HG02759 (cell line): Measurements from ENCODE around the gene KLHL40.

Experiments used
- ATAC-seq: cut with Tn5 transposase; IDR thresholded peaks from one replicate; pipeline ENCODE4 v1.9.1; 2021; ENCODE audit warnings: mild to moderate bottlenecking, moderate library complexity; ENCODE audit not compliant: unreplicated experiment

KLHL40 gene

GRCh38 chr3:42702066-42702951 lies 17.0 kb downstream of the KLHL40 start, which contains the start of gene HHATL:
Gene HHATL (minus strand): TSS chr3:42702798. CDS start chr3:42700826, 1,972 bp downstream.
- no peak for ATAC-seq

DNA sequence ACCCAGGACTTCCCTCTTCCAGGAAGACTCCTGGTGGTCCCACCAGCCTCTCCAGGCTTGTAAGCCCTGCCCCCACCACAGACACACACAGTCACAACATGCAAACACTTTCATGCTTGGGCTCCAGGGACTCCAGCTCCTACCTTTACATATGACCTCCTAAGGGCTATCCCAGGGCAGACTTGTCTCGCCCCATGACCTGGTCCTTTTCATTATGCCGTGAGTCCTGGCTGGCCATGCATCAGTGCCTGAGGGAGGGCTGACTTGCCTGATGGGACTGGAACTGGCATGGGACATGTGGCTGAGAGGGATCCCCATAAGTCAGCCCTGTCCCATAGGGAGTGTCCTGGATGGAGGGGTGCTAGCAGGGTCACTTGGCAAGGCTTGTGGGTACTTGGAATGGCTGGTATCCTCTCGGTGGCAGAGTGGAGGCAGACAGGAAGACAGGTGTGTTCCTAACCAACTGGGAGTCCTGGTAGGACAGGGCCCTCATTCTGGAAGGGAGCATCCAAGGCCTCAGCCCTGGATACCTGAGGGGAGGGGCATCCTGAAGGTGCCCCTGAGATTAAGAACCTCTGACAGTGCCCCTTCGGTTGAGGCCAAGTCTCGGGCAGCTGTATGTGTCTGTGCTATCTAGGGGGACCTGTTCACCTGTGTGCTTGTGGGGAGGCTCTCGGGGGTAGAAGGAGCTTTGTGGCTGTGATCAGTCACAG lies 17.8 kb downstream of the KLHL40 start:
- ATAC-seq, result no peak

GRCh38 chr3:42703695-42704025 lies 18.3 kb downstream of the KLHL40 start:
- no peak for ATAC-seq

GRCh38 chr3:42704136-42704841 lies 19.0 kb downstream of the KLHL40 start:
- no peak for ATAC-seq

DNA sequence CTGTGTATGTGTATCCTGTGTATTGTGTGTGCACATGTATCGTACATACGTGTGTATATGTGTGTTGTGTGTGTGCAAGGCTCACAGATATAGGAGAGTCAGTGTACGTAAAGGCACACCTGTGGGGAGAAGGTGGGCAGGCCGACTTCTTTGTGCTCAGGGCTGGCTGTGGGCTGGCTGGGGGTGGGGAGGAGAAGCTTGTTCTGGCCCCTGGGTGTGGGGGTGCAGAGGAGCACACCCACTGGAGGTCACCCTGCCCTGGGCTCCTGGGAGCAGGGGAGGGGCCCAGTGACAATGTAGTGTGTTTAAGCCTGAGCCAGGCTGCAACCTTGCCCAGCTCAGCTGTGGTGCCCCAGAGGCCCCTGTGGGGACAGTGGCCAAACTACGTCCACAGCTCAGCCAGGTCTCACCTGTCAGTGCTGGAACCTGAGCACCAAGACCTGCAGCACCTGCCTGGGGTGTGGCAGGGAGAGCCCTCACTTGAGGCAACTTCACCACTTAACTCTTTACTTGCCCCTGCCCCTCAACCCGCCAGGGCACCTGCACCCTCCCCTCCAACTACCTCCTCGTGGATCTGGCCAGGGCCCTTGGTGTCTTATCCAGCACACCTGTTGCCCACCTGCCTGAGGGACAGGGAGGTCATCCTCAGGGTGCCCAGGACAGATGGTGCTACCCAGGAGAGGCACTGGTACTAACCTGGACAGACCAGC lies 19.9 kb downstream of the KLHL40 start:
- ATAC-seq, result no peak

GRCh38 chr3:42705962-42706585 lies 20.7 kb downstream of the KLHL40 start:
- ATAC-seq, result no peak

- no peak for ATAC-seq
Observed at GRCh38 chr3:42706721-42707619, 21.6 kb downstream of the KLHL40 start.

DNA sequence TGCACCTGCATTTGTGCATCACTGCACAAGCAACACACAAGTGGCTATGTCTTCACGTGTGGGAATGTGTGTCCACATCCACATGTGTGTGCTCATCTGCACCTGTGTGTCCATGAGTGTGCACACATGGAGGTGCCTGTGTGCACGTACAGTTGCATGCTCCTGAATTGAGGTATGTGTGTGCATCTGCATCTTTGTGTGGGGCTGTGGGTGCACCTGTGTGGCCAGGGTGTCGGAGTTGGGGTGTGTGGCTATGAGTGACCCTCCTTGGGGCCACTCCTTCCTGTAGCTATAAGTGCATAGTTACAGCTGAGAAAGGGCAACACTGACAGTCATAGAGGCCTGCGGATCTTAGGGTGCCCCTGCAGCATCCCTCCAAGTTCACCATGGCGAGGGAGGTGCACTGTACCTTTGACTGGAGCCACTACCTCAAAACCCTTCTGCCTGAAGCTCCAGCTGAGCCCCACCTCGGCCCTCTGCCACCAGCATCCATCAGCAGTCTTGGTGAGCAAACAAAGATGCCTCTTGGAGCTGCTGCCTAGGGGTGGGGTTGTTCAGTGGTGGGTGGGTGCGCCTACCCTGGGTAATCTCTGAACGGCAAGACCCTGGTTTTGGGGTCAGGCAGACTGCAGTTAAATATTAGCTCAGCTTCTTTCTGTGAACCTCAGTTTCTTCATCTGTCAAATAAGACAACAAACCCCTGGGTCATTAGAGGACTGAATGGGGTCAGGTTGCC lies 22.5 kb downstream of the KLHL40 start:
- ATAC-seq, result no peak

GRCh38 chr3:42708611-42709151 lies 23.3 kb downstream of the KLHL40 start:
- ATAC-seq, result no peak

- no peak for ATAC-seq
Observed at GRCh38 chr3:42709621-42710020, 24.3 kb downstream of the KLHL40 start.

DNA sequence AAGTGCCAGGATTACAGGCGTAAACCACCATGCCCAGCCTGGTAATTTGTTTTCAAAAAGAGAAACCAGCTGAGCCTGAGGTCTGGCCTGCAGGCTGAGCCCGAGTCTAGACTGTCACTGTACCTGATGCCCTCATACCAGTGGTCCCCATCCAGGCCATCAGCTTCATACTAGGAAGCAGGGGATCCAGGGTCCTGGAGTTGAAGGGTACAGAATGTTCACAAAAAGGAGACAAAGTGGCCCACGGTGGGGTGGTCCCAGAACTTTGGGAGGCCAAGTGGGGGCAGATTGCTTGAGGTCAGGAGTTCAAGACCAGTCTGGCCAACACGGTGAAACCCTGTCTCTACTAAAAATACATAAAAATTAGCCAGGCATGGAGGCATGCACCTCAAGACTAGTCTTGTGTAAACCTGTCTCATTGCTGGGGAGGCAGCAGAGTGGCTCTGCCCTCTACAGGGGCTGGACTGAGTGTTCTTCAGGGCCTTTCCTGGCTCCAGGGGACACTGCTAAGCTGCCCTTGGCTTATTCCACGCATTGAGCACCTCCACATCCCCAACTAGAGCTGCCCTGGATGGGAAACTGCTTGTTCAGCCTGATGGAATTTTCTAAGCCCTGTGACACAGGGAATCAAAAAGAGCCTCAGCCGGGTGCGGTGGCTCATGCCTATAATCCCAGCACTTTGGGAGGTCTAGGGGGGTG lies 25.1 kb downstream of the KLHL40 start:
- ATAC-seq, result no peak

- ATAC-seq, result no peak
Observed at GRCh38 chr3:42711491-42712343, 26.4 kb downstream of the KLHL40 start.

DNA sequence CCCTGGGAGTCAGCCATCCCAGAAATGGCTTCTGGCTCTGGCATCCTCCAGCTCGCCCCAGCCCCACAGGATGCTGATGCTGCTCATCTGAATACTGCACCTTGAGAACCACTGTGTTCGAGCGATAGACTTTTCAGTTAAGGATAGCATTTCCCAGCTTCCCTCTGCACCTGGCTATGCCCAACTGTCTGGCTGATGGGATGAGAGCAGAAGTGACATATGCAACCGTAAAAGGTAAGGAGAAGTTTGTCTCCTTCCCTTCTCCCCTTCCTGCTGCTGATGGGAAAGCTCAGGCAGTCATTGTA lies 27.0 kb downstream of the KLHL40 start:
- ATAC-seq, result no peak

DNA sequence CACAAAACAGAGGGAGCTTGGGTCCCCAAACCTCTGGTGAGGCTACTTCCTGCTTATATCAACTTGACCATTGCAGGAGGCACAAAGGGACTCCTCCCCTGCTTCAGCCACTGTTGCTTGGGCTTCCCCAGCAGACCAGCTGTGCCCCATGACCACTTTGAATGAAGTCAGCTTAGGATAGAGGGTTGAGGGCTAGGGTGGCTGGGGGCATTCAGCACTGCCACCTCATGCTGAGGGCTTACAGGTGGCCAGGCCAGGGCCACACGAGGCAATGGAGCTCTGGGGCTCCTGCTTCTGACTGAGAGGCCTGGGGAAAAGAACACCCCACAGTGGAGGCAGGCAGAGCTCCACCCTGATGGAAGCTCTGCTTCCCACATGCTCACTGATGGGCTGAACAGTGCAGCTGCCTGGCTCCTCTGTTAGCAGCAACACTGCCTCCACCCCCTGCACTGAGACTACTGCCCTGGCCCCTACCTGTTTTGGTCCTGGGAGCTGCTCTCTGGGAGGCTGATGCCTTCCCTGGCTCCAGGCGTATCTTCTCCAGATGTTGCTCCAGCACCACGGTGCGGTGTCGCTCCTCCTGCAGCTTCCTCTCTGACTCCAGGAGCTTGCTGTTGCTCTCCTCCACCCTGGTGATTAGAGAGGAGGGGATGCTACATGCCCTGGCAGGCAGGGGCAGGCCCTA lies 27.5 kb downstream of the KLHL40 start:
- no peak for ATAC-seq

- ATAC-seq, result no peak
Observed at GRCh38 chr3:42713747-42714146, 28.4 kb downstream of the KLHL40 start.

DNA sequence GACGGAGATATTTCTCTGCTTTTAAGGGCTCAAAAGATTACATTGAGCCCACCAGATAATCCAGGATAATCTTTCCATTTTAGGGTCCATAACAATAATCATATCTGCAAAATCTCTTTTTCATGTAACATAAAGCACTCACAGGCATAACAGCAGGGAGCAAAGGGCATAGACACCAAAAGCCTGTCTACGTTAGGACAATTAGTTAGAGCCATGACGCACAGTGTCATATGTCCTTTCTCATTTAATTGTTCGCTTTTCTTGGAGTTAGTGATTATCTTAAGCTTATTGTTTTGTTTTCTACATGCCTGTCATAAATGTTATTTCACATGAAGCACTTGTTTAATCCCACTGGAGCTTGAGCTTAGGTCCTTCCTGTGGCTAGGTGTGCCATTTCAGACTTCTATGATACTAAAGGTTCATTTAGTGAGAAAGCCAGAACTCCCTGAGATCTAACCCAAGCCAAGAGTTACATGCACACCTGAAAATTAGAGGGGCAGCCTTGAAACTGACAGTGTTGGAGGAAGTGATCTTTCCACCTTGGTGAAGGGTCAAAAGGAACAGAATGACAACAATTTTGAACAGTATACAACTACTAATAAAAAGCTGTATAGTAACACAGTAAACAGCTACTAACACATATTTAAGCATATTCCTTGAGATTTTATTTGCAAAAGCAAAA lies 29.0 kb downstream of the KLHL40 start:
- no peak for ATAC-seq
